BLaER1 treated with 17β-estradiol and CSF1 and Interleukin-3, amounts not matched to agents 10 nM and 100 nM (cell line): ENCODE results near the gene PANK1.

Source experiments
- H3K27ac ChIP-seq, 11 experiments: shearing (Covaris generic); formaldehyde crosslinking; 2 replicates each; pipeline ENCODE4 v1.8.1; 2022
- H3K27me3 ChIP-seq, 11 experiments: shearing (Covaris generic); formaldehyde crosslinking; 2 replicates each; pipeline ENCODE4 v1.8.1; 2022
- H3K36me3 ChIP-seq, 11 experiments: shearing (Covaris generic); formaldehyde crosslinking; 2 replicates each; pipeline ENCODE4 v1.8.1; 2022
- H3K4me1 ChIP-seq, 10 experiments: shearing (Covaris generic); formaldehyde crosslinking; 2 replicates each; pipeline ENCODE4 v1.8.1; 2022
- H3K4me2 ChIP-seq, 11 experiments: shearing (Covaris generic); formaldehyde crosslinking; 2 replicates each; pipeline ENCODE4 v1.8.1; 2022
- H3K4me3 ChIP-seq, 10 experiments: shearing (Covaris generic); formaldehyde crosslinking; 2 replicates each; pipeline ENCODE4 v1.8.1; 2022
- H3K9ac ChIP-seq, 11 experiments: shearing (Covaris generic); formaldehyde crosslinking; 2 replicates each; pipeline ENCODE4 v1.8.1; 2022
- H3K9me3 ChIP-seq, 11 experiments: shearing (Covaris generic); formaldehyde crosslinking; replicated peaks in 1 of 11; 2 replicates each; pipeline ENCODE4 v1.8.1; 2022
- H4K20me1 ChIP-seq, 11 experiments: shearing (Covaris generic); formaldehyde crosslinking; 2 replicates each; pipeline ENCODE4 v1.8.1; 2022
- Cebpa-rat ChIP-seq, 11 experiments: shearing (Covaris generic); IDR thresholded peaks; 2 replicates each; pipeline ENCODE4 v1.8.1; 2022

The PANK1 gene

DNA sequence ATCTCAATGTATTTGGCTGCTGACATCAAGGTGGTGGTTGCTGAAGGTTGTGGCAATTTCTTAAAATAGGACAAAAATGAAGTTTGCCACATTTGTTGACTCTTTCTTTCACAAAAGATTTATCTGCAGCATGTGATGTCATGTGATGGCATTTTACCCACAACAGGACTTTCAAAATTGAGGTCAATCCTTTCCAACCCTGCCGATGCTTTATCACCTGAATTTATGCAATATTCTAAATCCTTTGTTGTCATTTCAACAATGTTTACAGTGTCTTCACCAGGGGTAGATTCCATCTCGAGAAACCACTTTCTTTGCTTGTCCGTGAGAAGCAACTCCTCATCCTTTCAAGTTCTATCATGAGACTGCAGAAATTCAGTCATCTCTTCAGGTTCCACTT, 69.0 kb downstream of the PANK1 start:
- H3K9me3 ChIP-seq = peaks cover 0 to 26% (median 17%) of the 10 kb centered on the region in 11 experiments; a peak in 18 of 22 replicates
- peaks cover 0 to 28% (median 0%) of the 10 kb centered on the region in 11 experiments; a peak in 3 of 22 replicates for H3K36me3 ChIP-seq
- no peak overlapping the region for H3K27ac ChIP-seq
- H3K4me1 ChIP-seq = no peaks in the 10 kb centered on the region
- no peaks in the 10 kb centered on the region for H4K20me1 ChIP-seq
- H3K27me3 ChIP-seq = no peaks in the 10 kb centered on the region
- no peak overlapping the region for H3K9ac ChIP-seq
- H3K4me3 ChIP-seq = no peak overlapping the region
- H3K4me2 ChIP-seq = no peak overlapping the region
- no peak for TF ChIP-seq Cebpa-rat (IDR thresholded peaks at IDR 0.05)

- Histone ChIP-seq H3K36me3 (peaks cover 0 to 19% (median 0%) of the 10 kb centered on the region in 11 experiments; a peak in 3 of 22 replicates), H3K4me3 (no peak overlapping the region), H3K9ac (no peak overlapping the region), H3K4me1 (no peaks in the 10 kb centered on the region), H3K27me3 (no peaks in the 10 kb centered on the region), H3K27ac (no peak overlapping the region), H3K9me3 (peaks cover 0 to 26% (median 17%) of the 10 kb centered on the region in 11 experiments; a peak in 18 of 22 replicates), H3K4me2 (no peak overlapping the region), H4K20me1 (no peaks in the 10 kb centered on the region)
- no peak for TF ChIP-seq Cebpa-rat (IDR thresholded peaks at IDR 0.05)
Observed at GRCh38 chr10:89575031-89575430, 70.0 kb downstream of the PANK1 start.

DNA sequence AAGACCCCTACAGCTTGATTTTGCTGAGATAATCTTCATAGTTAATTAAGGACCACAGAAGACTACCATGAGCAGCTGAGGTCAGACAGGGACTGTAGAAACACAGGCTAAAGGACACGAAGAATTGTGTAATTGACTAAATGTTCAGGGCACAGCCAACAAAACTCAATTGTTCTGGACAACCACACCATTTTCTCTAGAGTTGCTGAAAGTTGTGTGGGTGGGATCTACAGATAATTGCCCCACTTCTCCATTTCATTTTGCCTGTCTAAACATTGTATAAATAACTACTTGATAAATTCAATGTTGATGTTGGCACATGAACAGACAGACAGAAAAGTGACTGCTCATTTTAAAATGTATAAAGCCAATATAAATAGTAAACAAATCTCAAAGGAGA, 70.7 kb downstream of the PANK1 start:
- Histone ChIP-seq H3K36me3 (peaks cover 0 to 16% (median 0%) of the 10 kb centered on the region in 11 experiments; a peak in 3 of 22 replicates), H3K27ac (no peak overlapping the region), H3K4me3 (no peak overlapping the region), H3K4me2 (no peak overlapping the region), H3K4me1 (no peaks in the 10 kb centered on the region), H3K27me3 (no peaks in the 10 kb centered on the region), H4K20me1 (no peaks in the 10 kb centered on the region), H3K9me3 (peaks cover 0 to 26% (median 17%) of the 10 kb centered on the region in 11 experiments; a peak in 18 of 22 replicates), H3K9ac (no peak overlapping the region)
- no peak for TF ChIP-seq Cebpa-rat (IDR thresholded peaks at IDR 0.05)

- no peak overlapping the region for H3K27ac ChIP-seq
- no peaks in the 10 kb centered on the region for H3K4me1 ChIP-seq
- H4K20me1 ChIP-seq = no peaks in the 10 kb centered on the region
- no peak overlapping the region for H3K9ac ChIP-seq
- no peak overlapping the region for H3K4me3 ChIP-seq
- TF ChIP-seq Cebpa-rat (IDR thresholded peaks at IDR 0.05) = no peak
- H3K4me2 ChIP-seq = no peak overlapping the region
- H3K36me3 ChIP-seq = no peaks in the 10 kb centered on the region
- no peaks in the 10 kb centered on the region for H3K27me3 ChIP-seq
- no peaks in the 10 kb centered on the region for H3K9me3 ChIP-seq
Observed at GRCh38 chr10:89567576-89568245, 77.3 kb downstream of the PANK1 start.

GRCh38 chr10:89566992-89567391, 78.0 kb downstream of the PANK1 start:
- Histone ChIP-seq H3K9ac (no peak overlapping the region), H3K36me3 (no peaks in the 10 kb centered on the region), H4K20me1 (no peaks in the 10 kb centered on the region), H3K27me3 (no peaks in the 10 kb centered on the region), H3K4me3 (no peak overlapping the region), H3K9me3 (no peaks in the 10 kb centered on the region), H3K4me2 (no peak overlapping the region), H3K27ac (no peak overlapping the region), H3K4me1 (no peaks in the 10 kb centered on the region)
- TF ChIP-seq Cebpa-rat (IDR thresholded peaks at IDR 0.05) = no peak

GRCh38 chr10:89566095-89566950, 78.7 kb downstream of the PANK1 start:
- no peak for TF ChIP-seq Cebpa-rat (IDR thresholded peaks at IDR 0.05)

GRCh38 chr10:89565180-89565579, 79.9 kb downstream of the PANK1 start:
- Histone ChIP-seq H3K9ac (no peak overlapping the region), H4K20me1 (no peaks in the 10 kb centered on the region), H3K9me3 (no peaks in the 10 kb centered on the region), H3K4me1 (no peaks in the 10 kb centered on the region), H3K4me2 (no peak overlapping the region), H3K36me3 (no peaks in the 10 kb centered on the region), H3K27me3 (no peaks in the 10 kb centered on the region), H3K27ac (no peak overlapping the region), H3K4me3 (no peak overlapping the region)
- no peak for TF ChIP-seq Cebpa-rat (IDR thresholded peaks at IDR 0.05)

More at GRCh38 chr10:89566095-89566950, 78.7 kb downstream of the PANK1 start:
- H3K9me3 ChIP-seq = no peaks in the 10 kb centered on the region
- H3K36me3 ChIP-seq = no peaks in the 10 kb centered on the region
- H3K9ac ChIP-seq = no peak overlapping the region
- no peak overlapping the region for H3K4me3 ChIP-seq
- no peak overlapping the region for H3K4me2 ChIP-seq
- no peak overlapping the region for H3K27ac ChIP-seq
- H3K4me1 ChIP-seq = no peaks in the 10 kb centered on the region
- no peaks in the 10 kb centered on the region for H3K27me3 ChIP-seq
- H4K20me1 ChIP-seq = no peaks in the 10 kb centered on the region

DNA sequence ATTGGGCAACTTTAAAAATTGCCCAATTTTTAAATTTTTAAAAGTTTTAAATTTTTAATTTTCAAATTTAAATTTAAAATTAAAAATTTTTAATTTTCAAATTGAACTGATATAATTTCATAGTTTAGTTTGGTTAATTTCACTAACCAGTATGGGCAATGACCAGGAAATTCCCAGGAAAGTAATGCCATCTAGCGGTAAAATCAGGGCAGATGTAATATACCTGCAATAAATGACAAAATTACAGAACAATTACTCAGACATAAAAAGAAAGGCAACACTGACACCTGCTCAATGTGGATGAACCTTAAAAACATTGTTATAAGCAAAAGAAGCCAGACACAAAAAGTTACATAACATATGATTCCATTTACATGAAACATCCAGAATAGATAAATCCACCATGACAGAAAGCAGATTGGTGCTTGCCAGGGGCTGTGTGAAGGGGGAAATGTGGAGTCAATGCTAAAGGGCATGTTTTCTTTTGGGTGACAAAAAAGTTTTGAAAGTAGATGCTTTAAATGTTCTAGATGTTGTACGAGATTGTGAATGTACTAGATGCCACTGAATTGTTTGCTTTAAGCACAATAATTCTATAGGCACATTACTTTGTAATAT, 81.1 kb downstream of the PANK1 start:
- Histone ChIP-seq H3K36me3 (no peaks in the 10 kb centered on the region), H3K27ac (no peak overlapping the region), H3K9ac (no peak overlapping the region), H4K20me1 (no peaks in the 10 kb centered on the region), H3K4me2 (no peak overlapping the region), H3K27me3 (no peaks in the 10 kb centered on the region), H3K4me3 (no peak overlapping the region), H3K4me1 (no peaks in the 10 kb centered on the region), H3K9me3 (no peaks in the 10 kb centered on the region)
- TF ChIP-seq Cebpa-rat (IDR thresholded peaks at IDR 0.05) = no peak

- Histone ChIP-seq H3K4me3 (no peak overlapping the region), H3K27ac (no peak overlapping the region), H3K36me3 (no peaks in the 10 kb centered on the region), H3K9me3 (no peaks in the 10 kb centered on the region), H3K4me1 (no peaks in the 10 kb centered on the region), H3K27me3 (no peaks in the 10 kb centered on the region), H4K20me1 (no peaks in the 10 kb centered on the region), H3K9ac (no peak overlapping the region), H3K4me2 (no peak overlapping the region)
- no peak for TF ChIP-seq Cebpa-rat (IDR thresholded peaks at IDR 0.05)
Observed at GRCh38 chr10:89563311-89563710, 81.7 kb downstream of the PANK1 start.
